ENCODE data around the gene CREBBP. TPM values are rescaled to one million over a fixed set of nuclear protein-coding genes. Genes with fewer than 3 reads are reported as not detected.

The CREBBP gene
- total and polyA plus RNA-seq, 4 donors, result 5.4 to 103 (median 61.0) TPM

GRCh38 chr16:3677994-3678393, 202.5 kb downstream of the CREBBP start:
- DNase-seq (peak in 1 of 2 donors; percentile 24), ATAC-seq (ENCODE audit: low FRiP score) (no peak)
- Histone ChIP-seq H3K36me3 (ENCODE audit: control insufficient read depth in 1 of 2, insufficient read depth in 2 of 2, low read length in 1 of 2) (no peaks in the 10 kb centered on the region), H3K4me3 (ENCODE audit: low read length in 2 of 2) (no peak overlapping the region), H3K9me3 (ENCODE audit: control insufficient read depth, low read length) (no peaks in the 10 kb centered on the region), H3K27me3 (ENCODE audit: control insufficient read depth in 1 of 2, insufficient read depth in 2 of 2, low read length in 1 of 2) (no peaks in the 10 kb centered on the region), H3K4me1 (ENCODE audit: control insufficient read depth in 1 of 2, insufficient read depth in 2 of 2, low read length in 2 of 2) (no peaks in the 10 kb centered on the region), H3K27ac (ENCODE audit: low read depth in 1 of 2, low read length in 2 of 2) (no peak overlapping the region)
- intact Hi-C loops (cut with DNase I), result no loop called here
- 93 to 95% methylated on average over 11 of the region's 11 CpGs for WGBS, 2 donors

GRCh38 chr16:3675601-3676130, 204.8 kb downstream of the CREBBP start:
- 92 to 95% methylated on average over 24 of the region's 24 CpGs for WGBS, 2 donors
- no peak for ATAC-seq (ENCODE audit: low FRiP score)
- H3K36me3 ChIP-seq (ENCODE audit: control insufficient read depth in 1 of 2, insufficient read depth in 2 of 2, low read length in 1 of 2), result no peaks in the 10 kb centered on the region

More at GRCh38 chr16:3675601-3676130, 204.8 kb downstream of the CREBBP start:
- Histone ChIP-seq H3K27ac (ENCODE audit: low read depth in 1 of 2, low read length in 2 of 2) (no peak overlapping the region), H3K4me3 (ENCODE audit: low read length in 2 of 2) (no peak overlapping the region), H3K4me1 (ENCODE audit: control insufficient read depth in 1 of 2, insufficient read depth in 2 of 2, low read length in 2 of 2) (no peaks in the 10 kb centered on the region), H3K27me3 (ENCODE audit: control insufficient read depth in 1 of 2, insufficient read depth in 2 of 2, low read length in 1 of 2) (no peaks in the 10 kb centered on the region), H3K9me3 (ENCODE audit: control insufficient read depth, low read length) (no peaks in the 10 kb centered on the region)
- peak in 1 of 2 donors; percentile 21 for DNase-seq
- intact Hi-C loops (cut with DNase I), result no loop called here

Other genes starting within 250 kb of the CREBBP start
- gene DNASE1, start 226.0 kb downstream of the CREBBP start, total RNA-seq, result 10 to 100 TPM in 1 of 2 donors, 1 to 10 TPM in 1; 9.1 to 21.8 TPM
- 1 to 10 TPM; 5.4 to 9.3 TPM for gene DNASE1, start 226.0 kb downstream of the CREBBP start, polyA plus RNA-seq
- gene TRAP1, start 163.2 kb downstream of the CREBBP start, total RNA-seq, result 10 to 100 TPM; 57.7 to 59.5 TPM
- gene TRAP1, start 163.2 kb downstream of the CREBBP start, polyA plus RNA-seq, result 100 to 1,000 TPM in 1 of 2 donors, 10 to 100 TPM in 1; 19.2 to 183 TPM
- gene ADCY9, start 235.7 kb upstream of the CREBBP start, total RNA-seq, result 10 to 100 TPM; 30.6 to 40.1 TPM
- gene ADCY9, start 235.7 kb upstream of the CREBBP start, polyA plus RNA-seq, result 10 to 100 TPM in 1 of 2 donors, 1 to 10 TPM in 1; 7.9 to 18.8 TPM